ENCODE measurements around the gene ME3.

ME3 gene

GRCh38 chr11:86630229-86630981, 42.0 kb downstream of the ME3 start:
- TF ChIP-seq EZH2 (optimal IDR thresholded peaks at IDR 0.05; ENCODE audit: low read depth, low read length): no peak
- TF ChIP-seq, protein P1, sequence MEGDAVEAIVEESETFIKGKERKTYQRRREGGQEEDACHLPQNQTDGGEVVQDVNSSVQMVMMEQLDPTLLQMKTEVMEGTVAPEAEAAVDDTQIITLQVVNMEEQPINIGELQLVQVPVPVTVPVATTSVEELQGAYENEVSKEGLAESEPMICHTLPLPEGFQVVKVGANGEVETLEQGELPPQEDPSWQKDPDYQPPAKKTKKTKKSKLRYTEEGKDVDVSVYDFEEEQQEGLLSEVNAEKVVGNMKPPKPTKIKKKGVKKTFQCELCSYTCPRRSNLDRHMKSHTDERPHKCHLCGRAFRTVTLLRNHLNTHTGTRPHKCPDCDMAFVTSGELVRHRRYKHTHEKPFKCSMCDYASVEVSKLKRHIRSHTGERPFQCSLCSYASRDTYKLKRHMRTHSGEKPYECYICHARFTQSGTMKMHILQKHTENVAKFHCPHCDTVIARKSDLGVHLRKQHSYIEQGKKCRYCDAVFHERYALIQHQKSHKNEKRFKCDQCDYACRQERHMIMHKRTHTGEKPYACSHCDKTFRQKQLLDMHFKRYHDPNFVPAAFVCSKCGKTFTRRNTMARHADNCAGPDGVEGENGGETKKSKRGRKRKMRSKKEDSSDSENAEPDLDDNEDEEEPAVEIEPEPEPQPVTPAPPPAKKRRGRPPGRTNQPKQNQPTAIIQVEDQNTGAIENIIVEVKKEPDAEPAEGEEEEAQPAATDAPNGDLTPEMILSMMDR (IDR thresholded peaks at IDR 0.05; ENCODE audit: low read length): no peak
- no peak for TF ChIP-seq EZH2phosphoT487 (IDR thresholded peaks at IDR 0.05; ENCODE audit: low read length)
- Histone ChIP-seq H3K9me2 (replicated peaks; ENCODE audit: insufficient read depth, low read length) (no peaks in the 10 kb centered on the region), H2AFZ (ENCODE audit: low read length) (no peak overlapping the region), H3F3A (ENCODE audit: insufficient read depth, low read length) (no peaks in the 10 kb centered on the region), H3K4me2 (ENCODE audit: low read depth, low read length) (no peak overlapping the region), H3K4me3 (ENCODE audit: low read length) (no peak overlapping the region), H3K27ac (ENCODE audit: low read length) (no peak overlapping the region), H3K9me3 (replicated peaks; ENCODE audit: insufficient read depth, low read length) (no peaks in the 10 kb centered on the region), H3K36me3 (replicated peaks; ENCODE audit: insufficient read depth, low read length) (no peaks in the 10 kb centered on the region), H3K79me2 (ENCODE audit: low read length) (no peaks in the 10 kb centered on the region), H3K9ac (ENCODE audit: low read length) (no peak overlapping the region), H4K20me1 (ENCODE audit: insufficient read depth, low read length) (no peaks in the 10 kb centered on the region), H3K27me3 (replicated peaks; ENCODE audit: insufficient read depth, low read length) (no peaks in the 10 kb centered on the region), H3K4me1 (ENCODE audit: low read length) (no peaks in the 10 kb centered on the region)
- no peak for DNase-seq

GRCh38 chr11:86629045-86629706, 43.2 kb downstream of the ME3 start:
- H3K4me2 ChIP-seq (ENCODE audit: low read depth, low read length): no peak overlapping the region
- TF ChIP-seq EZH2phosphoT487 (IDR thresholded peaks at IDR 0.05; ENCODE audit: low read length) (no peak), EZH2 (optimal IDR thresholded peaks at IDR 0.05; ENCODE audit: low read depth, low read length) (no peak)
- TF ChIP-seq, protein P1 (IDR thresholded peaks at IDR 0.05; ENCODE audit: low read length): no peak

GRCh38 chr11:86627776-86628455, 44.5 kb downstream of the ME3 start:
- Histone ChIP-seq H3K4me2 (ENCODE audit: low read depth, low read length) (no peak overlapping the region), H3K79me2 (ENCODE audit: low read length) (no peaks in the 10 kb centered on the region), H3K4me1 (ENCODE audit: low read length) (no peaks in the 10 kb centered on the region), H3K9me2 (replicated peaks; ENCODE audit: insufficient read depth, low read length) (no peaks in the 10 kb centered on the region), H4K20me1 (ENCODE audit: insufficient read depth, low read length) (no peaks in the 10 kb centered on the region), H3K9me3 (replicated peaks; ENCODE audit: insufficient read depth, low read length) (no peaks in the 10 kb centered on the region), H3F3A (ENCODE audit: insufficient read depth, low read length) (no peaks in the 10 kb centered on the region), H3K27me3 (replicated peaks; ENCODE audit: insufficient read depth, low read length) (no peaks in the 10 kb centered on the region), H2AFZ (ENCODE audit: low read length) (no peak overlapping the region), H3K36me3 (replicated peaks; ENCODE audit: insufficient read depth, low read length) (no peaks in the 10 kb centered on the region), H3K27ac (ENCODE audit: low read length) (no peak overlapping the region), H3K4me3 (ENCODE audit: low read length) (no peak overlapping the region), H3K9ac (ENCODE audit: low read length) (no peak overlapping the region)
- DNase-seq: no peak
- TF ChIP-seq EZH2phosphoT487 (IDR thresholded peaks at IDR 0.05; ENCODE audit: low read length) (no peak), EZH2 (optimal IDR thresholded peaks at IDR 0.05; ENCODE audit: low read depth, low read length) (no peak)
- TF ChIP-seq, protein P1 (IDR thresholded peaks at IDR 0.05; ENCODE audit: low read length): no peak

More at GRCh38 chr11:86629045-86629706, 43.2 kb downstream of the ME3 start:
- Histone ChIP-seq H3K36me3 (replicated peaks; ENCODE audit: insufficient read depth, low read length) (no peaks in the 10 kb centered on the region), H3K27me3 (replicated peaks; ENCODE audit: insufficient read depth, low read length) (no peaks in the 10 kb centered on the region), H3K4me1 (ENCODE audit: low read length) (no peaks in the 10 kb centered on the region), H3F3A (ENCODE audit: insufficient read depth, low read length) (no peaks in the 10 kb centered on the region), H3K4me3 (ENCODE audit: low read length) (no peak overlapping the region), H3K9me2 (replicated peaks; ENCODE audit: insufficient read depth, low read length) (no peaks in the 10 kb centered on the region), H3K9ac (ENCODE audit: low read length) (no peak overlapping the region), H3K27ac (ENCODE audit: low read length) (no peak overlapping the region), H2AFZ (ENCODE audit: low read length) (no peak overlapping the region), H3K79me2 (ENCODE audit: low read length) (no peaks in the 10 kb centered on the region), H4K20me1 (ENCODE audit: insufficient read depth, low read length) (no peaks in the 10 kb centered on the region), H3K9me3 (replicated peaks; ENCODE audit: insufficient read depth, low read length) (no peaks in the 10 kb centered on the region)
- no peak for DNase-seq

Measured in MM.1S (cell line).